GM18505 (cell line): ENCODE measurements around the gene PCSK4.
"Not testable (repeated sequence)": the region's sequence is repeated elsewhere in the genome, so short reads cannot be mapped to it uniquely, and the experiment has no call there.

ENCODE experiments used
- ATAC-seq: cut with Tn5 transposase; IDR thresholded peaks from one replicate; pipeline ENCODE4 v1.9.1; 2021; ENCODE audit not compliant: unreplicated experiment
- POLR2A ChIP-seq: IDR thresholded peaks from 4 replicates; pipeline ENCODE4 v1.6.1; 2011; ENCODE audit warnings: borderline replicate concordance; ENCODE audit not compliant: insufficient read depth, insufficient read length; ENCODE audit errors: extremely low read depth

Gene PCSK4

GRCh38 chr19:1505012-1505411 is 14.9 kb upstream of the PCSK4 start:
- ATAC-seq, result no peak
- no peak for TF ChIP-seq POLR2A

DNA sequence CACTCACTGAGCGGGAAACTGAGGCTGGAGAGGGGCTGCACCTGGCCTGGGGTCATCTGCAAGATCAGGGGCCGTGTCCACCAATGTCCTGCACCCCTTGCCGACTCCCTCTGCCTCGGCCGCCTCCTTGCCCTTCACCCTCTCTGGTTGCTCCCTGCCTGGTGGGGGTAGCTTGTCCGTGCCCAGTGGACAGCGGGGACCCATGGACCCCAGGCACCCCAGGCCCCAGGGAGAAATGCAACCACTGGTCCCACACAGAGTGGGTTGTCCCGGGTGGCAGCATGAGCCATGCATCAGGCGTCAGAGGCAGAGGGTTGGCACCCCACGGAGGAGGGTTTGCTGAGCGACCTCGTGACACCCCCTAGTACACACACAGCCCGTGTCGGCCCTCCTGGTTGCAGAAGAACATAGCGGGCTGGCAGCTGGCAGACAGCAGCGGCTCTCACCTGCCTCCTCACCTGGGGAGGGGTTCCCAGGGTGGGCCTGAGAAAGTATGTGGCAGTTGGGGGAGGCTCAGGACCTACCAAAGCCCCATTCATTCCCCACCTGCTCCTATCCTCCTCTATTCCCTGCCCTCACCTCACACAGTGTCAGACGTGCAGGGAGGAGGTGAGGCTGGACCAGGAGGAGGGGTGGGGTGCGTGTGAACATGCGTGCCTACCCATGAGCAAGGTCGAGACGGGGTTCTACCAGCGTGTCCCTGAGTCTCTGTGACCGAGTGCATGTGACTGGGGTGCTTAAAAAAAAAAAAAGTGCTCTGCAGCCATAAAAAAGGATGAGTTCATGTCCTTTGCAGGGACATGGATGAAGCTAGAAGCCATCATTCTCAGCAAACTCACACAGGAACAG is 14.0 kb upstream of the PCSK4 start:
- no peak for TF ChIP-seq POLR2A
- ATAC-seq, result no peak

DNA sequence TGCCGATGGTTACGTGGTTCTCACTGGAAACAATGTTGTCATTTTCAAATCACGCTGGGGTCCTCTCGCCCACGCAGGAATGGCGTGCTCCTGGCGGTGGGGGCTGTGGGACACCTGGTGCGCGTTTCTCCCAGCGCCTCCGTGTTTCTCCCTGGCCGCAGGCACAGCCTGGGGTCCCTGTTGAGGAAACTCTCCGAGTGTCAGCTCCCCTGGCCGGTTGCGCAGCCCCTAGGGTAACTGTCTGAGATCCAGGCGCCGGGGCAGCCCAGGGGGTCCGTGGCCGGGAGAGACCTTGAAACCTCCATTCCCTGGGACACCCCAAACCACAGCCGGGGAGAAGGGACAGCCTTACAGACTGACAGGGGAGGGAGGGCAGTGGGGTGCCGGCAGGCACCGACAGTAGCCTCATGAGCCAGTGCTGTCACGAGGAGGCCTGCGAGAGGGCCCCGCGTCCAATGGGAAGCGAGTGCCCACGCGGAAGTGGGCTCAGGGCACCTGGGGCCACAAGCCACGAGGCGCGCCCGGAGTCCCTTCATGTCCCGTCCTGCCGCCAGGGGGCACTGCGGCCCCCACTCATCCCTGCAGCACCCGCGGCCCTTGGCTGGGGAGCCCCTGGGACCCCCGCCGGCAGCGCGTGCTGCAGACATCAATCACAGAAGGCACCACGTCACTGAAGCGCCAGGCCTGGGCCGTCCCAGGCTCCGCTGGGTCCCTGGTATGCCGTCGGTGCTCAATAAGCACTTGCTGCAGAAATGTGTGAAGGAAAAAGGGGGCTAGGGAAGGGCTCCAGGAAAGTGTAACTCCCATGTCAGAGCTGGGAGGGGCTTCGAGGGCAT is 13.2 kb upstream of the PCSK4 start:
- no peak for TF ChIP-seq POLR2A
- no peak for ATAC-seq

- no peak for ATAC-seq
- no peak for TF ChIP-seq POLR2A
These were observed 12.4 kb upstream of the PCSK4 start for GRCh38 chr19:1502433-1503088.

GRCh38 chr19:1501200-1501595 is 11.0 kb upstream of the PCSK4 start:
- no peak for ATAC-seq
- TF ChIP-seq POLR2A, result no peak

DNA sequence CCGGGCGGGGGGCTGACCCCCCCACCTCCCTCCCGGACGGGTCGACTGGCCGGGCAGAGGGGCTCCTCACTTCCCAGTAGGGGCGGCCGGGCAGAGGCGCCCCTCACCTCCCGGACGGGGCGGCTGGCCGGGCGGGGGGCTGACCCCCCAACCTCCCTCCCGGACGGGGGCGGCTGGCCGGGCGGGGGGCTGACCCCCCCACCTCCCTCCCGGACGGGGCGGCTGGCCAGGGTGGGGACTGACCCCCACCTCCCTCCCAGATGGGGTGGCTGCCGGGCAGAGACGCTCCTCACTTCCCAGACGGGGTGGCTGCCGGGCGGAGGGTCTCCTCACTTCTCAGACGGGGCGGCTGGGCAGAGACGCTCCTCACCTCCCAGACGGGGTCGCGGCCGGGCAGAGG is 9.1 kb upstream of the PCSK4 start:
- not testable (repeated sequence) for ATAC-seq

DNA sequence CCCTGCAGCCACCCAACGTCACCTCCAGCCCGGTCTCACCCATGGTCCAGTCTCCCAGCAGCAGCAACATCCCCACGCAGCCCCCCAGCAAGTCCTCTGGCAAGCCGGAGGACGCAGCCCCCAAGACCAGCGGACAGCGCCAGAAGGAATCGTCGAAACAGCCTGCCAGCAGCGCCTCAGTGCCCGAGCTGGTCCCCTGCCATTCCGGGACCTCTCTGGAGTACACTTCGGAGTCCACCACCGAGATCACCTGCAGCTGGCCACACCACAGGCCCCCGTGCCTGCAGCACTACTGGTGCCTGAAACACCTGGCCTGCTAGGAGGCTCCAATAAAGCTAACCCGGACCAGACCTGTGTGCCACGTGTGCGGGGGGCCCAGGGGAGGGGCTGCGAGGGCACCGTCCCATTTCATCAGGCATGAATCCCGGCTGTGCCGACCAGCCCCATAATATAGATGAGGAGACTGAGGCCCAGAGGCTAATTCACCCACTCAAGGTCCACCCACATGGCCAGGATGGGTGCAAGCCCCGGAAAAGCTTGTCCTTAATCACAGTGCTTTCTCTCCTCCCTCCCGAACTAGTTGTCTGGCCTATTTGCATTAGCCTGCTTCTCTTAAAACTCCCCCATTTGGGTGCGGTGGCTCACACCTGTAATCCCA is 7.6 kb upstream of the PCSK4 start:
- ATAC-seq, result no peak
- no peak for TF ChIP-seq POLR2A

DNA sequence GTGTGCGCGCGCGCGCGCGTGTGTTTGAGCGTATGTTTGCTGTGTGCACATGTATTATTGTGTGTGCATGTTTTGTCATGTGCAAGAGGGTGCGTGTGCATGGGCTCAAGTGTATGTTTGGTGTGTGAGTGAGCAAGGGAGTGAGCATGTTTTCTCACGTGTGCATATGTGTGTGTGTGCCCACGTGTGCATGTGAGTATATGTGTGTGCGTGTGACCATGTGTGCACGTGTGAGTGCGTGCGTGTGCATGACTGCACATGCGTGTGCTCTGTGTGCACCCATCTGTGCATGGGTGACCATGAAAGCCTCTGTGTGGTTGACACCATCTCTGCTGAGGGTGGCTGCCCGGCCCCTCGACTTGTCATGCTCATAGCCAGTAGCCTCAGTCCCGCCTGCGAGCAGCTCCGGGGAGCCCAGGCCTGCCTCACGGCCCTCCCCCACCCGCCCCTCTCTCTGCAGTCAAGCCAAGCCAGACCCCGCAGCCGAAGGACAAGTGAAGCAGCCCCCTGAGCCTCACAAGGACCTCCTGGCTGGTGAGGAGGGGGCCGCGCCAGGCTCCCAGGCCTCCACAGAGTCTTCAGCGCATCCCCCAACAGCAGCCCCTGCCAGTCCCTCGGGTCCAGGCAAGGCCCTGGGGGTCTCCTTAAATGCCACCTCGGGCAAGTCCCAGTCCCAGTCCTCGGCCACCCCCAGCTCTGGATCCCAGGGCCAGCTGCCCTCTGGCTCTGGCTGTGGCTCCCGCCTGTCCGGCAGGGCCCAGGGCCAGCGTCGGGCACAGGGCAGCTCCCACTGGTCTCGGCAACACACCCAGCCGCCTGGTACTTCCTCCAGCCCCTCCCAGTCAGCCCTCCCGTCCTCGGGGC is 6.8 kb upstream of the PCSK4 start:
- no peak for ATAC-seq
- no peak for TF ChIP-seq POLR2A

GRCh38 chr19:1495799-1496713 is 5.9 kb upstream of the PCSK4 start:
- no peak for ATAC-seq

DNA sequence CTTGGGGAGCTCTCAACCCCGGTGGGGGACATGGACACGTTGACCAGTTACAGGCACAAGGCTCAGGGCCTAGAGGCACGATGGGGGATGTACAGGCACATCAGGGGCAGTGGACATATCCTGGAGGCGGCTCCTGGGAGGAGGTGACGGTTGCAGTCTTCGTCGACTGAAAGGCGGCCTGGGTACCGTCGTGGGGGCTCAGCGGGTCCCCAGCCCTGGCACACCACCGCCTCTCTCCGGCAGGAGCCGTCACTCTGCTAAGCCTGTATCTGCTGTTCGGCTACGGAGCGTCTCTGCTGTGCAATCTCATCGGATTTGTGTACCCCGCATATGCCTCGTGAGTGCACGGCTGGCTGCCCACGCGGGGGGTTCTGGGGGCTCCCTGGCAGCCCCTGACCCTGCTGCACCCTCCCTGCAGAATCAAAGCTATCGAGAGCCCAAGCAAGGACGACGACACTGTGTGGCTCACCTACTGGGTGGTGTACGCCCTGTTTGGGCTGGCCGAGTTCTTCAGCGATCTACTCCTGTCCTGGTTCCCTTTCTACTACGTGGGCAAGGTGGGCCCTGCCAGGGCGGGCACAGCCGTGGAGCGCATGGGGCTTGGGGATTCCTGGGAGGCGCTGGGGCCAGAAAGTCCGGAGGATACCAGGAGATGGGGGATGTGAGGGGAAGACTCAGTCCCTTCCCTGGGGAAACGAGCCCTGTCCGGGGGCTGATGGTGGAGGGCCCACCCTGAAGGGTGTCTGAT is 5.1 kb upstream of the PCSK4 start:
- no peak for ATAC-seq
- no peak for TF ChIP-seq POLR2A

More at GRCh38 chr19:1495799-1496713, 5.9 kb upstream of the PCSK4 start:
- TF ChIP-seq POLR2A, result no peak
